Central memory CD4-positive, alpha-beta T cell (primary cell): Measurements from ENCODE around the gene LMAN2L.

ENCODE experiments used
- DNase-seq: peaks from one replicate; pipeline ENCODE4 v3.0.0; 2022

The LMAN2L gene

DNA sequence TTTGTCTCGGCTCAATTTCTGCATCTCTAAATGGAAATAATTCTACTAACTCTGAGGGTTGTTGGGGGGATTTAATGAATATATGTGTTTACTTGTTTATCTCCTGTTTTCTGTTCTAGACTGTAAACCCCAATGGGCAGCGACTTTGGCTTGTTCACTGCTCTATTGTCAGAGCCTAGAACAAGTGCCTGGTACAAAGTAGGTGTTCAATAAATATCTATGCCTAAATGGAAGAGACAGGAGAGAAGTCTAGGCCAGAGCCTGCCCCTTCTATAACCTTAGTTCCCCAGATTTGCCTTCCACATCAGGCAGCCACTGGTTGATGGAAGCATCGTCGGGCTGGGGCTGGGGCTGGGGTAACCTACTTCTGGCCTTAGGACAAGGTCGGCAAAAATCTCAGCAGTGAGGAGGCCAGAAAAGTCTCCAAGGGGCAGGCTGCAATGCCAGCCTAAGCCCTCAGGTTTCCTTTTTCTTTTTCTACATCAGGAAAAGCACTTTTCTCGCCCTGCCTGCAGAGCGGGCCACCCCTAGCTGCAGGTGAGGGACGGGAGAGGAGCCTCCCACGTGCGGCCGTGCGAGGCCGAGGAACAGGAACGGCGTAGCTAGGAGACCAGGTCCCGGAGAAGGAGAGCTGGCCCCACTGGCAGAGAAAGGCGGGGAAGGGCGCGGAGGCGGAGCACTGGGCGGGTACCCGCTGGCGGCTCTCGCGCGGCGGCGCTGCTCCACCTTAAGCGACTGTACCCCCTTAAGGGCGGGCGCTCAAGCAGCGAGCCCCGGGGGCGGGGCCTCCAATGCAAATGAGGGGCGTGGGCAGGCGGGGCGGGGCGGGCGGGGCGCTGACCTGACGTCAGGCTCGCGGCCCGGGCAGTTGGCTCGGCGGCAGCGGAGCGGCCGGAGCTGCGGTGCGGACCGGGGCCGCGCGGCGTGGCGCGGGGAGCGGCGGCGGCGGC is 20.4 kb upstream of the LMAN2L start, which contains the start of gene CNNM4:
Gene CNNM4, plus strand, starts transcription at position 867 of the 950 bp plus-strand sequence. CDS start 98 bp downstream, outside the sequence.
- peak; percentile 84 for DNase-seq

DNA sequence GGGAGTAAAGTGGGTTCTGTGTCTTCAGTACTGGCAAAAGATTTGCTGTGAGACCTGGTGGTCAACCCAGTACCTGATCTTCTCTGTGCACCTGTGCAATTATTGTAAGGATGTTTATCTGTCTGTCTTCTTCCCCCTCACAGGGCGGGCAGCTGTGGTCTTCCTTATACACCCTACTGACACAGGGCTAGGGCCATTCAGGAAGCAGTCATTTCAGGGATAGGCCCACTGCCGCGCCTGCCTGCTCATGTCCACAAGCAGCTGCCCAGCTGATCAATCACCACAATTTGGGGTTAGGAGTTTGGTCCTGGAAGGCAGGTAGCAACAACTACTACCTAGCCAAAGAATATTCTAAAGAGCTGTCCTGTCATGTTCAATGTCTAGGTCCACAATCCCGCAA is 19.7 kb upstream of the LMAN2L start:
- DNase-seq = no peak

DNA sequence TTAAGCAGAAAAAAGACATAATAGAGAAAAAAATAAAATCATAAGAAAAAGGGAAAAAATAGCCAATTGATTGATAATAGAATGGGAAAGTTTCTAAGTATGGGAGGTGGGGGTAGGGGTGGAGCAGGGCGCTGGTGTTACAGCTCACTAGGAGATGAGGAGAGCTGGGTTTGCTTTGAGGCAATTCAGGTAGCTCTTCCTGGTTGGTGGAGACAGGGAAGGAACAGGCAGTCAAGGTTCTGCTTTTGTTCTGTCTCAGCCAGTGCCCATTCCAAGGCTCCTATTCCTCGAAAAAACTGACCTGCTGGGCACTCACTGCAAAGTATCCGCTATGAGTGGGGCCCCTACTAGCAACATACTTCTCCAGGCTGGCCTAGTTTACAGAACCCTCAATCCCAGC is 19.1 kb upstream of the LMAN2L start:
- no peak for DNase-seq

DNA sequence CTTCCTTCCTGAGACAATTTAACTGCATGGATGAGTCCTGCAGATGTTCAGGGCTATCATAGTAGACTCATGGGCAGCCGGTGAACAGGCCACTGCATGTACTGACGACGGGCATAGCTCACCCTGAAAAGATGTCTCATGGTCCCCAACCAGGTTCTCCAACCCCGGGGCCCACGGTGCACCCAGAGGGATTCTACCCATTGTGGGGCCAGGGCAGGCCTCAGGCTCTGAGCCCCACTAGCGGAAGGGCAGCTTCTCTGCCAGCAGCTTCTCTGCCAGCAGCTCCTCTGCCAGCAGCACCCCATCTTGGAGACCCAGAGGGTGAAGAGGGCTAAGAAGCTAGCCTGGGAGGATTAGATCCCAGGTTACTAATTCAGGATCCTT is 17.6 kb upstream of the LMAN2L start:
- DNase-seq = no peak

DNA sequence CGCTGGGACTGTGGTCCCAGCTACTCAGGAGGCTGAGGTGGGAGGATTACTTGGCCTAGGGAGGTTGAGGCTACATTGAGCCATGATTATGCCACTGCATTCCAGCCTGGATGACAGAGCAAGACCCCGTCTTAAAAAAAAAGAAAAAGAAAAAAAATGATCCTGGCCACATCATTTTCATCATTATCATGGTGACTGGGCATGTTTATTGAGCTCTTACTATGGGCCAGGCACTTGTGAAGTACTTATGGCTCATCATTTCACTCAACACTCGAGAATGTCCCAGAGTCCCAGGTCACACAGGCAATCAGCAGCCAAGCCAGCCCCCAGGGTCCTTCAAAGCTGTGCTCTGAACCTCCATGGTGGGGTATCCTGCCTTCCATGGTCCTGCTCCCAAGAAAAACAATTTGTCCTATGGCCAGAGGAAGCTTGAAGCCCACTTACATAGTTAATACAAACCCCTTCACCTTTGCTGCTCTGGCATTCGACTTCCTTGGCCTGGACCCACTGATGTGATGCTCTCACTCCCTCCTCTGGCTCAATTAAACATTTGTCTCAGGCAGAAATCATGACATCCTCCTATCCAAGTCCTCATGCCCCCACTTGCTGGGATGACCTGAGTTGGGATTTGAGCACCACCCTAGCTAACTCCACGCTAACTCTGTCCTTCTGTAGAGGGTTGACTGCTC is 17.1 kb upstream of the LMAN2L start:
- DNase-seq = no peak

DNA sequence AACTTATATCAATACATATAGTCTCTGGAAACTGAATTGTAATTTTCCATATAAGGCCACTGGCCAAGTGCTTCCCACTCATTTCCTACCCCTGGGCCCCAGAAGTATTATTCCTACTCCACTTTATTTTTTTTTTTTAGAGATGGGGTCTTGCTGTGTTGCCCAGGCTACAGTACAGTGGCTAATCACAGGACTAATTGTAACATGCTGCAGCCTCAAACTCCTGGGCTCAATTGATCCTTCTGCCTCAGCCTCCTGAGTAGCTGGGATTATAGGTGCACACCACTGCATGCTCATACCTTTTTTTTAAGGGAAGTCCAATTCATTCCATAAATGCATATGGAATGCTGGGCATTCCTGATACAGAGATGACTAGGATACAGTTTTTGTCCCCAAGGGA is 14.5 kb upstream of the LMAN2L start:
- no peak for DNase-seq

DNA sequence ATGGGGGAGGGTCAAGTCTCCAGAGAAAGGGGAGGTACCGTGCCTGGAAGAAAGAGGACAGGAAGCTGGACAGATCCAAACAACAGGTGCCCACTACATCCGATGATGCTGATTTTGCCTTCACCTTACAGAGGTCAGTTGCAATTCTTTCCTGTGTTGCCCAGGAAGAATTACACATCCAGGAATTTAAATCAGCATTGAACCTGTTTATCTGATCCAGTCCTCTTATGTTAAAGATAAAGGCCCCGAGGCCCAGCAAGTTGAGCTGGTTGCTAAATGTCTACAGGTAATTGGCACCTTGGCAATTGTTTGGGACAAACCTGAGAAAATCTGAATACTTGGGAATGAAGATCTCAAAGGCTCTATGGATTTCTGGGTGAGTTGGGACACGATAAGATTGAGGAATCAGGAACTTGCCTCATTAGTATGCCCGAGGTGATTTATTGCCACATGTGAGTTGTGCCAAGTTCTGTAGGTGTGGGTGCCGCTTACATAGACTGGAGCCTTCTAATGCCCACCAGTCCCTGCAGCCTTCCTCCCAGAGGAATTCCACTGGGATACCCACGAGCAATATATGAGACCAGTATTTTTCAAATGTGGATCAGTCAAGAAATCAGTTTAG is 13.9 kb upstream of the LMAN2L start:
- DNase-seq = no peak

DNA sequence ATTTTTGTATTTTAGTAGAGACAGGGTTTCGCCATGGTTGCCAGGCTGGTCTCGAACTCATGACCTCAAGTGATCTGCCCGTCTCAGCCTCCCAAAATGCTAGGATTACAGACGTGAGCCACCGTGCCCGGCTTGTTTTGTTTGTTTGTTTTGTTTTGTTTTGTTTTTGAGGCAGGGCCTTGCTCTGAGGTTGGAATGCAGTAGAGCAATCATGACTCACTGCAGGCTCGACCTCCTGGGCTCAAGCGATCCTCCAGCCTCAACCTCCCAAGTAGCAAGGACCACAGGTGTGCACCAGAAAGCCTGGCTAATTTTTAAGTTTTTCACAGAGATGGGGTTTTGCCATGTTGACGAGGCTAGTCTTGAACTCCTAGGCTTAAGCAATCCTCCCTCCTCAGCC is 11.9 kb upstream of the LMAN2L start:
- DNase-seq = no peak

DNA sequence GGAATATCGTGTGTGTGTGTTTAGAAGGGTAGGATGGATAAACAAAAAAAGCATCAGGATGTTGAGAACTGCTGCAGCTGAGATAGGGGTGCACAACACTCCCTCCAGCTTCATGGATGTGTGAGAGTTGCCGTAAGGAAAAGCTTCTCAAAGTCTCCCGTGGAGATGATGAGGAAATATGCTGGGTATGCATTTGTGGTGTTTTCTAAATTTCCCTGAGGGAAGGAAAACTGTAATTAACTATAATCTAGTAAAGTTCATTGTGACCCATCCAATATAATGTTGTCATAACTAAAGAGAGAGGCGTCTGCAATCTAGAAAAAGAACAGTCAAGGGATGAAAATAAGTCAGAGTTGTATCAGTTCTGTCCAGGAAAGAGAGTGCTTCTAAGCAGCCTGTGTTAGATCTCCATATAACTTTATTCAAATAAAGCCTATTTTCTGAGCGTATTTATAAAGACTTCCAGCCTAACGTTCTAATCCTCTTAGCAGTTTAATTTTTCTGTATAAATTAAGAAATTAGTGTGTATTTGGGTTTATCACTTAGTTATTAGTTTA is 7.3 kb upstream of the LMAN2L start:
- DNase-seq = no peak

DNA sequence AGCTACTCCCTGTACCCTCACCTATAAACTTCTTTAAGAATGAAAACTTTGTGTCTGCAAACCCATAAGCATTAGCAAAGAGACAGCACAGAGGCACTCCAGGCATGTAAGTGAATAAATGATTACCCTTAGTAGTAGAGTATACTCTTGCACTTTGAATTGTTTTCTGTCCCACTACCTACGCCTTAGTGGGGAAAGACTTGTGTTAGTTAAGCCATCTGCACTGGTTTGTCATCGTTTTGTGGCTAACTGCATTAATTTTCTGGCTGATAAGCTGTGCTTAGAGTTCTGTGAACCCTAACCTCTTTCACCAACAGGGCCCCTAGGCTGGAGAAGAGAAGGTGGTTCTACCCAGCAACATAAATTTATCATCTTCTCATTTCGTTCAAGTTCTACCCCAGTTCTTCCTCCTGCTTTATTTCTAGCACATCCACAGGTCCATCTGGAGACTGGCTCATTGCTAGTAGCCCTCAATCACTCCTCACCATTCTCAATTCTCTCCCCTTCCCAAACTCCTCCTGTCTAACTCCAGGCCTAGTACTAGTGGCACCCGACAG is 710 bp downstream of the LMAN2L start:
- no peak for DNase-seq

DNA sequence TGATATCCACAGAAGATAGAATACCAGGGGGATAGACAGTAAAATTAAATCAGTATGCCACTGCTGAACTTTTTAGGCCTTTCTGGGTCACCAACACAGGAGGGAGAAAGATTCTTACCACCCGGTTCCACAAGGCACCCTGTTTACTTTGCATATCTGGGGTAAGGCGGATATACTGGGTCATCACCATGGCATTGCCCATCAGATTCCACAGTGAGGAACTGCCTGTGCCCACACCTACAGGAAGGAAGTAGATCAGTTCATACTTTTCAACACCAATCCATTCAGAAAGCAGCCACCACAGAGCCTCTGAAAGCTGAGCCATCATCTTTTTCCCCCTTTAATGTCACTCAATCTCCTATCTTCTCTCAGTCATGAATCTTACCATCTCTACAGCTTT is 2.0 kb downstream of the LMAN2L start:
- peak; percentile 67 for DNase-seq

DNA sequence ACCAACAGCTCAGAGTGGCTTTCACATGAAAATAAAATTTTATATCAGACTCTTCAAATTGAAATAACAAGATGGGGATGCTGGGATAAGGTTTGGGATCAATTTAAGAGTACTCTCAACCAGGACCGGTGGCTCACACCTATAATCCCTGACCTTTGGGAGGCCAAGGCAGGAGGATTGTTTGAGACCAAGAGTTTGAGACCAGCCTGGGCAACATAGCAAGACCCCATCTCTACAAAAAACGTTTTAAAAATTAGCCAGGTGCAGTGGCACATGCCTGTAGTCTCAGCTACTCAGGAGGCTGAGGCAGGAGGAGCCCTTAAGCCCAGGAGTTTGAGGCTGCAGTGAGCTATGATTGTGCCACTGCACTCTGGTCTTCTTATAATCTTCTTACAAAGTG is 2.6 kb downstream of the LMAN2L start:
- DNase-seq = no peak

DNA sequence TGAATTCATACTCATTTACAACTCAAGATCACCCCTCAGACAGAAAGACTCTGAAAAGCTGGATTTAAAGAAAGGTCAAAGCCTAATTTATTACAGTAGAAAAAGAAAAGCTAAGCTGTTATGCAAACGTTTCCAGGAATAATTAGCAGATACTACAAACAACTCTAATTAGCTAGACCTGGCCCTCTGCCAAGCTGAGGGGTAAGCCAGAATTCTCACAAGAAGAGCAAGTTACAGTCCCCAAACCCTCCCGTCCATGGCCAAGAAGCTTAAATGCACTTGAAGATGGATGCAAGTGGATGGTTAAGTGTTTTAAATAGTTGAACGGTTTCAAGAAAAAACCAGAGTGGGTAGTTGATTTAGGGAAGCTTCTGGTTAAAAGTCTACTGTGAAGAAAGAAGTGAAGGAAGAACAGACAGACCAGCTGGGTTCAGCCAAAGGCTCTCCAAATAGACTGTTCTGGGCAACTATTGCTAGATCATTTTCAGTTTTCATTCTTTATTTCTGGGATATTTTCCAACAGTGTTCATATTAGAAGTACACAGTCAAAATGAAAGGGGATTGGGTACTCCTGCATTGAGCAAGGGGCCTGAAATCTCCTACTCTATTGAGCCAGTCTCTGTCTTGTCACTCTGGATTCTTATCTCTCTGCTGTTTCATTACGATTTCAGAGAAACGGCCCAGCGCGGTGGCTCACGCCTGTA is 4.8 kb downstream of the LMAN2L start:
- DNase-seq = no peak

DNA sequence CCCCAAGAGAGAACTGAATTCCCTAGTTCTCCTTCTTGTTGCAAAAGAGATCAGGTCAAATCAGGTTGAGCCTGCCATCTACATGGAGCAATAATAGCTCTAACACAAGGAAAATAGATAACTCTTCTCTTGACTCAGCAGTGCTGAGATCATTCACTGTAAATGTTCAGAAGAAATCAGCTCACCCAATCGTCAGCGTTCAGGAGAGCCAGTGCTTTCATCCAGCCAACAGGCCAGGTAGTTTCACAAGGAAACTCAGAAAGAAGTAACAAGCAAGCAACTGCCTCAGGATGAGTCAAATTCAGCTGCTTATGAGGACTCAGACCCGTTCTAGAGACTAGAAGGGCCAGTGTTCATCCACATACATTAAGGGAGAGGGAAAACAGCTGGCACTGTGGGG is 5.9 kb downstream of the LMAN2L start:
- DNase-seq = no peak

DNA sequence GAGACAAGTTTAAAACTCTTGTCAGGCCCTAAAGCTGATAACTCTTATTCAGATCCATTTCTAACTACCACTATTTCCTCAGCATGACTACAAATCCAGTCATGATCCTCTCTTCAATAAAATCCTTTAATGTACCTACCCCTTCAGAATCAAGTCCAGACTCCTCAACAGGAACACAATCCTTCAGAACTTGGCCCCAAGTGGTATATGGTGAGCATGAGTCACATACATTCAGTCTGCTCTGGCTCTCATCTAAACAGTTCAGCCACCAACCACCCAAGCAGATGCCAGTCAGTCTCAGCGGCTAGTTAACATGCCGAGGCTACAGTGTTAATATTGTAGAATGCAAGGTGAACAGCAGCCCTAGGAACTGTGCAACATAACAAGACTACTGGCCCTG is 9.7 kb downstream of the LMAN2L start:
- no peak for DNase-seq

DNA sequence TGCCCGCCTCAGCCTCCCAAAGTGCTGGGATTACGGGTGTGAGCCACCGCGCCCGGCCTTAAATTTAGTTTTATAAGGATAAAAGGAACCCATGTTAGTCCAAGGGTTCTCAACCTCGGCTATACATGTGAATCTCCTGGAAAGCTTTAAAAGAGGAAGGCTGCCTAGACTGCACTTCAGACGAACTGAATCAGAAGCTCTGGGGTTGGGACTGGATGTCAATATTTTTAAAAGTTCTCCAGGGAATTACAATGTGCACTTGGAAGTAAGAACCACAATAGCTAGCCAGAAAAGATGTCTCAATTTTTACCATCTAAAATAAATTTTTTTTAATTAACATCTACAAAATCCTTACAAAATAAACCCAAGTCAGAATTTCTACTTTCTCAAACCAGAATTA is 10.1 kb downstream of the LMAN2L start:
- DNase-seq = no peak

DNA sequence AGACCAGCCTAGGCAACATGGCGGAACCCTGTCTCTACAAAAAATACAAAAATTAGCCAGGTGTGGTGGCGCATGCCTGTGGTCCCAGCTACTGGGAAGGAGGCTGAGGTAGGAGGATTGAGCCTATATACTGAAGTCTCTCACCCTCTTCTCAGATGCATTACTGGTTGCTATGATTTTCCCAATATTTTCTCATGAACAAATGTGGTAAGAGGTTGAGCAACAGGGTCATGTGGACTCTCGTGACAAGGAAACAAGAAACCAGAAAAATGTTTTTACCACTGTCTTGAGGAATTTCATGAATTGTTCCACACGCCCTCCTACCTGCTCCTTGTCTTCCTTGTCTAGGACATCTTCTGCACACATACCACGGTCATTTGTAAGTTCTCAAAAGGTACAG is 12.4 kb downstream of the LMAN2L start:
- DNase-seq = no peak

DNA sequence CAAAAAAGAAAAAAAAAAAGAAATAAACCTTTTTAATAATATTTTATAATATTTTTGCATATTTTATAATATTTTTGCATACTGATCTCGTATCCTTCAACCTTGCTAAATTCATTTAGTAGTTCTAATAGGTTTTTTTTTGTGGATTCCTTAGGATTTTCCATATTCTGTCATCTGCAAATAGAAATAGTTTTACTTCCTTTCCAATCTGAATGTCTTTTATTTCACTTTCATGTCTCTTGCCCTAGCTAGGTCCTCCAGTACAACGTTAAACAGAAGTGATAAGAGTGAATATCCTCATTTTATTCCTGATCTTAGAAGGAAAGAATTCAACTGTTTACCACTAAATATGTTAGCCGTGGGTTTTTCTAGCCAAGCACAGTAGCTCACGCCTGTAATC is 13.7 kb downstream of the LMAN2L start:
- DNase-seq = no peak

DNA sequence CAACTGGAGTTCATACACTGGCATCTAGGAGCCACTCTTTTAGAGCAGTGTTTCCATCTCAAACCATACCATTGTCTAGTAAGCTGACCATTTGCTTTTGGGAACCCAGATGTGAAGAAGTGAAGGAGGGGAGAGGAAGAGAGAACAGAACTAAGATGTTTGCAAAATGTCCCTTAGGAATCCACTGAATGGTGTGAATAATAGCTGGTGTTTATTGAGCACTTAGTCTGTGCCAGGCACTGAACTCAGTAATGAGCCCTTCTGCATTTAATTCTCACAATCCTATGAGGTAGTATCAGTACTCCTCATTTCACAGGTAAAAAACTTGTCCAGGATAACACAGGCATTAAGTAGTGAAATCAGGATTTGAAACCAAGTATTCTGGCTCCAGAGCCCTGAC is 23.5 kb downstream of the LMAN2L start:
- DNase-seq = no peak

DNA sequence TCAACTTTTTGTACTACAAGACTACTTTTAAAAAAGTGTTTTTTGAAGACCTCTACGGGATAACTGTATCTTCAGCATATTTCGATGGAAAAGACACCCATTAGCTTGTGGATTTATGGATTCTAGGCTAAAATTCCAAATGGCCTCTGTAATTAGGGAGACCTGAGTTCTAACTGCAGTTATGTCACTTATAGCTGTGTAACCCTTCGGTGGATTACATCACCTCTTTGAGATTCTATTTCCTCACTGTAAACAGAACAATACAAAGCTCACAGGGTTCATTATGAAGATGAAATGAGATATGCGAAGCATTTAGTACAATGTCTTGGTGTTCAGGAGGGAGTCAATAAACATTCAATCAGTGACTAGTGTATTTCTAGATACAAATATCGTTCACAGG is 24.2 kb downstream of the LMAN2L start:
- no peak for DNase-seq

DNA sequence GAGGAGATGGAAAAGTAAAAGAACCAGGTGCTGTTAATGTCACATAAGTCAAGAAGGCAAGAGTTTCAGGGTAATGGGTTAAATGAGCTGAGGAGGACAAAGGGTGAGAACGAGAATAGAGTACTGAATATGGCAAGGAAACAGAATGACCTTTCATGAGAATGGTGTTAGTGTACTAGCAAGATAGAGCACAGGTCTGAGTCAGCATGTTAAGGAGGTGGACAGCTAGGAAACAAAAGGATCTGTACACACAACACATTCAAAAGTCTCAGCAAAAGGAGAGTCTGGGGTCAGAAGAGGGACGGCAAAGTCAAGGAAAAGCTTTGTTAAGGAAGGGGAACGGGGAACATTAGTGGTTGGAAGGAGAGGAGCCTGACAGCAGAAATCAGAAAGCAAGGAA is 28.9 kb downstream of the LMAN2L start:
- DNase-seq = no peak

DNA sequence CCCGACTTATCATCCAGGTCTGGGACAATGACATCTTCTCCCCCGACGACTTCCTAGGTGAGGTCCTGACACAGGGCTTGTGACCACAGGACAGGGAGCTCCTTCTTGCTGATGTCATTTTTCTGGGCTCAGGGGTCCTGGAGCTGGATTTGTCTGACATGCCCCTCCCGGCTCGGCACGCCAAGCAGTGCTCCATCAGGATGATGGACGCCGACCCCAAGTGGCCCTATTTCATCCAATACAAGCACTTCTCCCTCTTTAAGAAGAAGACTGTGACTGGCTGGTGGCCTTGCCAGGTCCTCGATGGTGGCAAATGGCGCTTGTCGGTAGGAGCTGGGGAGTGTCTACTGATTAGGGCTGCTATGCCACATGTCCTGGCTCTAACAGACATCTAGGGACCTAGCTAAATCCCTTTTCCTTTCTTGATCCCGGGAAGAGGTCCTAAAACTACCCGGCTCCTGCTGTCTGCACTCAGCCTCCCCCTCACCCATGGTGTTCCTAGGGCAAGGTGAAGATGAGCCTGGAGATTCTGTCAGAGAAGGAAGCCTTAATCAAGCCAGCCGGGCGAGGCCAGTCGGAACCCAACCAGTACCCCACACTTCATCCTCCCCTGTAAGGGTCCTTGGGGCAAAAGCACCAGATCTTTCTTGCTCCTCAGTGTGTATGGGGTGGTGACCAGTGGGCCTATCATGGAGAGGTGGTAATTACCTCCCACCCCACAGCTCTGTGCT is 36.7 kb downstream of the LMAN2L start:
- no peak for DNase-seq
